GM10266 (cell line): Measurements from ENCODE around the gene SYCE3.

Source experiments
- DNase-seq: peaks from one replicate; pipeline ENCODE4 v3.0.0; 2012; ENCODE audit errors: extremely low spot score
- CTCF ChIP-seq: IDR thresholded peaks from 2 replicates; pipeline ENCODE4 v1.5.1; 2012; ENCODE audit warnings: mild to moderate bottlenecking, low read depth; ENCODE audit not compliant: control insufficient read depth, insufficient read depth; ENCODE audit errors: missing control alignments

The SYCE3 gene

GRCh38 chr22:50597097-50597496 is 34.4 kb upstream of the SYCE3 start:
- no peak for DNase-seq
- no peak for TF ChIP-seq CTCF

GRCh38 chr22:50595189-50595588 is 32.5 kb upstream of the SYCE3 start:
- TF ChIP-seq CTCF: no peak
- DNase-seq: no peak

GRCh38 chr22:50587407-50587806 is 24.7 kb upstream of the SYCE3 start:
- TF ChIP-seq CTCF: no peak

GRCh38 chr22:50586416-50586815 is 23.7 kb upstream of the SYCE3 start:
- no peak for TF ChIP-seq CTCF
- no peak for DNase-seq

More at GRCh38 chr22:50587407-50587806, 24.7 kb upstream of the SYCE3 start:
- no peak for DNase-seq

- TF ChIP-seq CTCF: no peak
- no peak for DNase-seq
These were observed 23.1 kb upstream of the SYCE3 start for GRCh38 chr22:50585781-50586180.

- DNase-seq: no peak
- no peak for TF ChIP-seq CTCF
These were observed 22.5 kb upstream of the SYCE3 start for GRCh38 chr22:50585238-50585637.

GRCh38 chr22:50584106-50585096 is 21.7 kb upstream of the SYCE3 start:
- DNase-seq: no peak
- no peak for TF ChIP-seq CTCF
